IPS-18a (cell line): Measurements from ENCODE around the gene RAB21.

ENCODE experiments used
- H3K27ac ChIP-seq: one replicate; pipeline ENCODE4 v1.5.1; 2013; ENCODE audit warnings: low read length
- H3K27me3 ChIP-seq: one replicate; pipeline ENCODE4 v1.6.1; 2013; ENCODE audit warnings: mild to moderate bottlenecking, low read length; ENCODE audit not compliant: control insufficient read depth, insufficient read depth
- H3K36me3 ChIP-seq: one replicate; pipeline ENCODE4 v1.6.1; 2013; ENCODE audit warnings: low read depth, low read length; ENCODE audit not compliant: control insufficient read depth
- H3K4me1 ChIP-seq: one replicate; pipeline ENCODE4 v1.6.1; 2013; ENCODE audit warnings: low read depth, low read length; ENCODE audit not compliant: control insufficient read depth
- H3K4me3 ChIP-seq: one replicate; pipeline ENCODE4 v1.5.1; 2013; ENCODE audit warnings: low read length
- H3K9ac ChIP-seq: one replicate; pipeline ENCODE4 v1.6.1; 2013; ENCODE audit warnings: mild to moderate bottlenecking, low read length, moderate library complexity
- H3K9me3 ChIP-seq: one replicate; pipeline ENCODE4 v1.6.1; 2013; ENCODE audit warnings: low read depth, low read length; ENCODE audit not compliant: control insufficient read depth

The RAB21 gene

GRCh38 chr12:71772735-71773134 is 18.1 kb downstream of the RAB21 start:
- Histone ChIP-seq H3K4me1 (no peaks in the 10 kb centered on the region), H3K9ac (no peak overlapping the region), H3K27me3 (no peaks in the 10 kb centered on the region), H3K9me3 (no peaks in the 10 kb centered on the region), H3K4me3 (no peak overlapping the region), H3K27ac (no peak overlapping the region), H3K36me3 (peaks cover 40% of the 10 kb centered on the region)

DNA sequence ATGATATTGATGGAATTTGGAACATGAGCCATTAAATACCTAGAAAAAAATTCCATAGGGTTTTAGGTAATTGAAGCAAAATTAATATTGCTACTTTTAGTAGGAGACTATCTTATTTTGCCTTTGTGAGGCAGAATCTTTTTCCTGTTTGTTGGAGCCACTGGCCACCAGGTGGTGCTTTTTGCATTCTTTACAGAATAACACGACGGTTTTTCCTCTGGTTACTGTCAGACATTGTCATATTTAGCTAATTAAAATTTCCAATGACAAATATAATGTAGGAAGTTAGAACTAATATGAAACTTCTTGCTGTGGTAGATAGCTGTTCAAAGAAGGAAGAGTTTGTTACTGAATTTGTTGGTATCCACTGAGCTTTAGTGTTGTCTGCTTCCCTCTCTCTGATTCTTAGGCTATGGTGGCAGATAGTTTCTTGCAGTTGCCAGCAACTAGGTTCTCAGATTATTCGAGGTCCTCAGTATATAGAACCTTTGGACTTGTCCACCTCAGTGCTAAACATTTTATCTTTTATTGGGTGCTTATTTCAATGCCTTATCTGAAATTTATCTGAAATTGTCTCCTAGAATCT is 25.7 kb downstream of the RAB21 start:
- no peaks in the 10 kb centered on the region for H3K4me1 ChIP-seq
- H3K27ac ChIP-seq: no peak overlapping the region
- no peaks in the 10 kb centered on the region for H3K9me3 ChIP-seq
- no peak overlapping the region for H3K4me3 ChIP-seq
- H3K27me3 ChIP-seq: no peaks in the 10 kb centered on the region
- peaks cover 23% of the 10 kb centered on the region for H3K36me3 ChIP-seq
- no peak overlapping the region for H3K9ac ChIP-seq

DNA sequence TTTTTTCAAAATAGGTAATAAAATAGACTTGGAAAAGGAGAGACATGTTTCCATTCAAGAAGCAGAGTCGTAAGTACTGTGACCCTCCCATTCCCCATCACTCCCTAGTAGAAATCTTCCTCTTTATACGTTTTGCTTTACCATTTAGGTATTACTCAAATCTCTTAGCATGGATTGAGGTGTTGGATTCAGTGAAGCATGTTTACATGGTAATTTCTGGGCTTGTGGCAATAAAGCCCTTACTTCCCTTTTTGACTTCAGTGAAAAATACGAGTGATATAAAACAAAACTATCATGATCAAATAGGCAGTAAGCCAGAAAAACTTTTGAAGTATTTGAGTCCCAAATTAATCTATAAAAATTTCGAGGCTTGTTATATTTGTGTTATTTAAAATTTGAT is 27.4 kb downstream of the RAB21 start:
- Histone ChIP-seq H3K9me3 (no peaks in the 10 kb centered on the region), H3K27me3 (no peaks in the 10 kb centered on the region), H3K27ac (no peak overlapping the region), H3K4me1 (no peaks in the 10 kb centered on the region), H3K4me3 (no peak overlapping the region), H3K36me3 (peaks cover 32% of the 10 kb centered on the region), H3K9ac (no peak overlapping the region)

DNA sequence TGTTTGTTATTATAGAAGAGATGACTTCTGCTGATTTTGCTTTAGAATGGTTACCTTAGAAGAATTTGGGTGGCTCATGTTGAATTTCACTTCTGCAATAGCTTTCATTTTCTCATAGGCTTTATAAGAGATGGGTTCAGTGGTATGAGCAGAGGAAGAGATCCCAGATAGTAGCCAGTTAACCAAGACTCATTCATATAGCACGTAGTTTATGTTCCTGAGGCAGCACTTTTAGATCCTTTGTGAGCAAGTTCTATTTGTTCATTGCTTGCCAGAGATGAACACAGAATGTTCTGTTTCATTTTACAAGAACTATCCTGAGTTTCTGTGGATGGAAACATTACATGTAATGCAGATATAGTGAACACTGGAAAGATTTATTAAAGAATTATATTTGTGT is 32.2 kb downstream of the RAB21 start:
- H3K27me3 ChIP-seq: no peaks in the 10 kb centered on the region
- H3K27ac ChIP-seq: no peak overlapping the region
- no peak overlapping the region for H3K4me3 ChIP-seq
- H3K9me3 ChIP-seq: no peaks in the 10 kb centered on the region
- H3K36me3 ChIP-seq: peaks cover 46% of the 10 kb centered on the region
- no peaks in the 10 kb centered on the region for H3K4me1 ChIP-seq
- H3K9ac ChIP-seq: no peak overlapping the region

GRCh38 chr12:71787580-71787979 is 32.9 kb downstream of the RAB21 start:
- Histone ChIP-seq H3K4me1 (no peaks in the 10 kb centered on the region), H3K9me3 (no peaks in the 10 kb centered on the region), H3K9ac (no peak overlapping the region), H3K27me3 (no peaks in the 10 kb centered on the region), H3K27ac (no peak overlapping the region), H3K36me3 (peaks cover 44% of the 10 kb centered on the region), H3K4me3 (no peak overlapping the region)

GRCh38 chr12:71790331-71790730 is 35.7 kb downstream of the RAB21 start:
- H3K9ac ChIP-seq: no peak overlapping the region
- no peak overlapping the region for H3K27ac ChIP-seq
- peaks cover 28% of the 10 kb centered on the region for H3K36me3 ChIP-seq
- H3K9me3 ChIP-seq: no peaks in the 10 kb centered on the region
- H3K27me3 ChIP-seq: no peaks in the 10 kb centered on the region
- H3K4me3 ChIP-seq: no peak overlapping the region
- no peaks in the 10 kb centered on the region for H3K4me1 ChIP-seq

GRCh38 chr12:71791473-71792150 is 36.9 kb downstream of the RAB21 start:
- no peaks in the 10 kb centered on the region for H3K27me3 ChIP-seq
- H3K9ac ChIP-seq: no peak overlapping the region
- no peak overlapping the region for H3K4me3 ChIP-seq
- H3K36me3 ChIP-seq: peaks cover 17% of the 10 kb centered on the region
- H3K27ac ChIP-seq: no peak overlapping the region
- H3K9me3 ChIP-seq: no peaks in the 10 kb centered on the region
- no peaks in the 10 kb centered on the region for H3K4me1 ChIP-seq

- Histone ChIP-seq H3K27ac (no peak overlapping the region), H3K4me1 (no peaks in the 10 kb centered on the region), H3K9me3 (no peaks in the 10 kb centered on the region), H3K27me3 (no peaks in the 10 kb centered on the region), H3K36me3 (peaks cover 12% of the 10 kb centered on the region), H3K9ac (no peak overlapping the region), H3K4me3 (no peak overlapping the region)
Measured at GRCh38 chr12:71792599-71792998, 37.9 kb downstream of the RAB21 start.

- Histone ChIP-seq H3K4me1 (no peaks in the 10 kb centered on the region), H3K9me3 (no peaks in the 10 kb centered on the region), H3K9ac (no peak overlapping the region), H3K36me3 (no peaks in the 10 kb centered on the region), H3K4me3 (no peak overlapping the region), H3K27ac (no peak overlapping the region), H3K27me3 (no peaks in the 10 kb centered on the region)
Measured at GRCh38 chr12:71795901-71796300, 41.2 kb downstream of the RAB21 start.

DNA sequence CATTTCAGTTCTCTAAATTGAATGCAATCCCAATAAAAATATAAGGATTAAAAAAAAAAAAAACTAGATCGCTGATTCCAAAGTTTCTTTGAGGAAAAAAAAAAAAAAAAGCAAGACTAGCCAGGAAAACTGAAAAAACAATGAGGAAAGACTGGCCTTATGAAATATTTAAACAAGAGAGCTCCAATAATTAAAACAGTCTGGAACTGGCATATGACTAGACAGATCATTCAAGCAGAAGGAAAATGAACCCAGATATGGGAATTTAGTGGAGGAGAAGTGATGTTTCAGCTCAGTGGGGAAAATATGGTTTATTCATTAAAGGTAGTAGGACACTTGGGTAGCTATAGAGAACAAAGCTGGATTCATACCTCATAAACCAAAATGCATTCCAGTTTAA is 42.9 kb downstream of the RAB21 start:
- Histone ChIP-seq H3K27ac (no peak overlapping the region), H3K4me3 (no peak overlapping the region), H3K9me3 (no peaks in the 10 kb centered on the region), H3K9ac (no peak overlapping the region), H3K27me3 (no peaks in the 10 kb centered on the region), H3K4me1 (no peaks in the 10 kb centered on the region), H3K36me3 (no peaks in the 10 kb centered on the region)

GRCh38 chr12:71799106-71799505 is 44.4 kb downstream of the RAB21 start:
- Histone ChIP-seq H3K4me1 (no peaks in the 10 kb centered on the region), H3K27ac (no peak overlapping the region), H3K36me3 (no peaks in the 10 kb centered on the region)

GRCh38 chr12:71800177-71800576 is 45.5 kb downstream of the RAB21 start:
- Histone ChIP-seq H3K27me3 (no peaks in the 10 kb centered on the region), H3K36me3 (no peaks in the 10 kb centered on the region), H3K9me3 (no peaks in the 10 kb centered on the region), H3K27ac (no peak overlapping the region), H3K9ac (no peak overlapping the region), H3K4me3 (no peak overlapping the region), H3K4me1 (no peaks in the 10 kb centered on the region)

More at GRCh38 chr12:71799106-71799505, 44.4 kb downstream of the RAB21 start:
- no peaks in the 10 kb centered on the region for H3K27me3 ChIP-seq
- no peak overlapping the region for H3K4me3 ChIP-seq
- H3K9ac ChIP-seq: no peak overlapping the region
- H3K9me3 ChIP-seq: no peaks in the 10 kb centered on the region
